ENCODE measurements around the gene ALG8.

Gene ALG8

GRCh38 chr11:78158987-78159652 lies 19.7 kb upstream of the ALG8 start:
- no peak for DNase-seq

GRCh38 chr11:78156127-78156844 lies 16.9 kb upstream of the ALG8 start:
- no peak for DNase-seq

- DNase-seq = no peak
These were observed 12.4 kb upstream of the ALG8 start for GRCh38 chr11:78151804-78152203.

GRCh38 chr11:78150754-78151153 lies 11.3 kb upstream of the ALG8 start:
- DNase-seq = no peak

GRCh38 chr11:78150346-78150745 lies 10.9 kb upstream of the ALG8 start:
- no peak for DNase-seq

GRCh38 chr11:78149646-78150045 lies 10.2 kb upstream of the ALG8 start:
- no peak for DNase-seq

GRCh38 chr11:78147807-78148206 lies 8.4 kb upstream of the ALG8 start:
- DNase-seq = no peak

GRCh38 chr11:78145511-78146025 lies 6.1 kb upstream of the ALG8 start:
- DNase-seq = no peak

GRCh38 chr11:78140392-78141077 lies 1.1 kb upstream of the ALG8 start:
- DNase-seq = no peak

- DNase-seq = peak; percentile 4 to 23
These were observed 568 bp downstream of the ALG8 start for GRCh38 chr11:78138694-78139421.

GRCh38 chr11:78138291-78138690 lies 1.1 kb downstream of the ALG8 start:
- DNase-seq = no peak

GRCh38 chr11:78132475-78132874 lies 7.0 kb downstream of the ALG8 start:
- DNase-seq = no peak

- no peak for DNase-seq
These were observed 7.5 kb downstream of the ALG8 start for GRCh38 chr11:78131956-78132355.

- DNase-seq = no peak
These were observed 12.0 kb downstream of the ALG8 start for GRCh38 chr11:78127403-78127802.

- DNase-seq = no peak
These were observed 26.7 kb downstream of the ALG8 start for GRCh38 chr11:78112582-78113275.

GRCh38 chr11:78111298-78111697 lies 28.1 kb downstream of the ALG8 start:
- no peak for DNase-seq

- DNase-seq = no peak
These were observed 28.6 kb downstream of the ALG8 start for GRCh38 chr11:78110830-78111229.

GRCh38 chr11:78110351-78110750 lies 29.1 kb downstream of the ALG8 start:
- DNase-seq = no peak

GRCh38 chr11:78109081-78110015 lies 30.1 kb downstream of the ALG8 start:
- no peak for DNase-seq

- DNase-seq = no peak
These were observed 38.6 kb downstream of the ALG8 start for GRCh38 chr11:78100676-78101472.

All from CD4-positive, alpha-beta T cell treated with Interleukin-1 beta for 1 hour (primary cell).